H1 (cell line): ENCODE measurements around the gene LPCAT3. TPM values are rescaled to one million over a fixed set of nuclear protein-coding genes. Genes with fewer than 3 reads are reported as not detected.

Experiments
- POU5F1 ChIP-seq: IDR thresholded peaks from 2 replicates; pipeline ENCODE4 v1.6.1; 2011; ENCODE audit warnings: low read depth, mild to moderate bottlenecking, low read length, moderate library complexity
- USF2 ChIP-seq: IDR thresholded peaks from 2 replicates; pipeline ENCODE4 v1.6.1; 2011; ENCODE audit warnings: low read length, improper control_type of control experiment
- polyA plus RNA-seq, 7 experiments: library from polyadenylated mRNA; depleted of rRNA in 3 of 7; stranded (reverse) in 5 of 7; unstranded in 2 of 7; fragments of >200 nt in 5 of 7; fragments of 200-250 nt in 2 of 7; gene quantifications; 1 replicate in 5 of 7; 2 replicates in 1 of 7; 4 replicates in 1 of 7; pipeline versions ENCODE4 v1.2.1 to v1.2.3, GENCODE V29; 2011 to 2013; ENCODE audit warnings: missing spikeins in 2 of 7, mixed read lengths in 2 of 7
- total RNA-seq: library from RNA; stranded (reverse); fragmentation: NEBNext Ultra II Directional; extraction: Animal tissue kit (Norgen Biotek cat#: 25700); gene quantifications from 2 replicates; pipeline ENCODE4 v1.2.1, GENCODE V29; 2021

The LPCAT3 gene
- total and polyA plus RNA-seq, 2 of the 8 experiments (the other 6 are each of a cell fraction or from before 2014, with no cell fraction given) = 55.8 to 70.4 TPM

DNA sequence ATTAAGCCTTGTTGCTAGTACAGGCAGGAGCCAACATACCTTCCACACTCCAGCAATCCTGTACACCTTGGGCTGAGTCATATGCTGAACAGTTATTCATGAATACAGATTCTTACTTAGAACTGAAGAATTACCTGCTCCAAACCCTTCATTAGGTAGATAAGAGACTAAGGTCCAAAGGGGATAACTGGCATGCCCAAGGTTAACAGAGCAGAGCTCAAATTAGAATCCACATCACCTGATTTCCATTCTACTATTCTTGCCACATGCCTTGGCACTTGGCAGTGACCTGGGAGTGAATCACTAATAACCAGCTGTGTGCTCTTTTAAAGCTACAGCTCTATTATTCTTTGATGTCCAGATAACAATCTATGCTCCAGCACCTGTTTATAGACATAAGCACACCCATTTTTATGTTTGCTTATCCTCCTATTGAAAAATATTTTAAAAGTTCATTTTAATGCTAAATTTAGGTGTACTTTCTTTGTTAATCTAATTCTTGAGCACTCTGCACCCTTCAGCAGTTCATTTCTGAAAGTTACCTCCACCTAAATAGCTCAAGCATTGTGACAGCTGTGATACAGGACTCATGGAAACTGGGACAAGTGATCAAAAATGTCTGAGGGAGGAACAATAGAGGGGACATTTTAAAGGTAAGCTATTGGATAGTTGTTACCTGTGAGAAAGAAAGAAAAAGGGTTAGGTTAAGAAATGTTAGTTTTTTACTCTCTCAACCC, 19.4 kb downstream of the LPCAT3 start (continued):
- no peak for TF ChIP-seq USF2
- TF ChIP-seq POU5F1 = no peak
